SK-N-SH treated with all-trans-retinoic acid at 6 μM for 48 hours (cell line): ENCODE measurements around the gene PNPLA7.

Experiments used
- ZFP30 ChIP-seq: fragments of 450-650 bp; formaldehyde crosslinking; IDR thresholded peaks from 2 replicates; pipeline ENCODE4 v1.5.0; 2022; ENCODE audit warnings: mild to moderate bottlenecking, moderate library complexity
- ZNF8 ChIP-seq: fragments of 450-650 bp; formaldehyde crosslinking; IDR thresholded peaks from 2 replicates; pipeline ENCODE4 v1.5.0; 2020; ENCODE audit warnings: mild to moderate bottlenecking, moderate library complexity
- TF ChIP-seq, protein P1 (sequence below): fragments of 250-450 bp; sonication (Bioruptor Pico); IDR thresholded peaks from 2 replicates; pipeline ENCODE4 v1.5.0; 2020; ENCODE audit warnings: mild to moderate bottlenecking, moderate library complexity

DNA sequence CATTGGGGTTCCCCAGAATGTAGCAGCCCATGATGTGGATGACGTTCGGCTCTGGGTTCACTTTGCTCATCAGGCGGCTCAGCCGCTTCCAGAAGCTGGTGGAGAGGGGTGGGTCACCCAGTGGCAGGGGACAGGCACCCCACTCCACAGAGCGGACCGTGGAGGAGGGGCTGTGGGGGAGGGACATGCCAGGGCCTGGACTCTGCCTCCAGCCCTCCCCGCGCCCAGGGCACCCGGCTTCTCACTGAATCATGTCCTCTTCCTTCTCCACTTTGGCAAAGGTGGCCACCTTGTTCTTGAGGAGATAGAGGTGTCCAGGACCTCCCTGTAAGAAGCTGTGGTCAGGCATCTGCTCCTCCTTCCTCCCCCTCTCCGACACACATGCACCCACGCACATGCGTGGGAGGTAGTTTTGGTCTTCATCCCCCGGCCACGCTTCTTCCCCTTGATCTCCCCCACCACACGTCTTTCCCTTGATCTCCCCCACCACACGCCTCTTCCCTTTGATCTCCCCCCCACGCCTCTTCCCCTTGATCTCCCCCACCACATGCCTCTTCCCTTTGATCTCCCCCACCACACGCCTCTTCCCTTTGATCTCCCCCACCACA is 100.2 kb downstream of the PNPLA7 start:
- TF ChIP-seq ZFP30 (CRISPR knock-in tag) (no peak), ZNF8 (CRISPR knock-in tag) (no peak)
- TF ChIP-seq, protein P1, sequence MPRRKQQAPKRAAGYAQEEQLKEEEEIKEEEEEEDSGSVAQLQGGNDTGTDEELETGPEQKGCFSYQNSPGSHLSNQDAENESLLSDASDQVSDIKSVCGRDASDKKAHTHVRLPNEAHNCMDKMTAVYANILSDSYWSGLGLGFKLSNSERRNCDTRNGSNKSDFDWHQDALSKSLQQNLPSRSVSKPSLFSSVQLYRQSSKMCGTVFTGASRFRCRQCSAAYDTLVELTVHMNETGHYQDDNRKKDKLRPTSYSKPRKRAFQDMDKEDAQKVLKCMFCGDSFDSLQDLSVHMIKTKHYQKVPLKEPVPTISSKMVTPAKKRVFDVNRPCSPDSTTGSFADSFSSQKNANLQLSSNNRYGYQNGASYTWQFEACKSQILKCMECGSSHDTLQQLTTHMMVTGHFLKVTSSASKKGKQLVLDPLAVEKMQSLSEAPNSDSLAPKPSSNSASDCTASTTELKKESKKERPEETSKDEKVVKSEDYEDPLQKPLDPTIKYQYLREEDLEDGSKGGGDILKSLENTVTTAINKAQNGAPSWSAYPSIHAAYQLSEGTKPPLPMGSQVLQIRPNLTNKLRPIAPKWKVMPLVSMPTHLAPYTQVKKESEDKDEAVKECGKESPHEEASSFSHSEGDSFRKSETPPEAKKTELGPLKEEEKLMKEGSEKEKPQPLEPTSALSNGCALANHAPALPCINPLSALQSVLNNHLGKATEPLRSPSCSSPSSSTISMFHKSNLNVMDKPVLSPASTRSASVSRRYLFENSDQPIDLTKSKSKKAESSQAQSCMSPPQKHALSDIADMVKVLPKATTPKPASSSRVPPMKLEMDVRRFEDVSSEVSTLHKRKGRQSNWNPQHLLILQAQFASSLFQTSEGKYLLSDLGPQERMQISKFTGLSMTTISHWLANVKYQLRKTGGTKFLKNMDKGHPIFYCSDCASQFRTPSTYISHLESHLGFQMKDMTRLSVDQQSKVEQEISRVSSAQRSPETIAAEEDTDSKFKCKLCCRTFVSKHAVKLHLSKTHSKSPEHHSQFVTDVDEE (CRISPR knock-in tag), result no peak
